HUES6 (cell line): ENCODE measurements around the gene FOLR1.
A peak's percentile ranks its signal among the peaks of the same experiment; 100 is the strongest.

Experiments used
- H3K27ac ChIP-seq: 2 replicates; pipeline ENCODE4 v1.7.0; 2013; ENCODE audit warnings: low read depth, mild to moderate bottlenecking, low read length, inconsistent platforms
- H3K27me3 ChIP-seq: 2 replicates; pipeline ENCODE4 v1.6.1; 2013; ENCODE audit warnings: low read length; ENCODE audit not compliant: control insufficient read depth, insufficient read depth
- H3K36me3 ChIP-seq: 2 replicates; pipeline ENCODE4 v1.6.1; 2013; ENCODE audit warnings: low read length; ENCODE audit not compliant: control insufficient read depth, insufficient read depth
- H3K4me1 ChIP-seq: 2 replicates; pipeline ENCODE4 v1.6.1; 2013; ENCODE audit warnings: low read length; ENCODE audit not compliant: control insufficient read depth, insufficient read depth
- H3K4me3 ChIP-seq: 2 replicates; pipeline ENCODE4 v1.5.1; 2013; ENCODE audit warnings: low read depth, low read length
- H3K9ac ChIP-seq: one replicate; pipeline ENCODE4 v1.6.1; 2013; ENCODE audit warnings: mild to moderate bottlenecking, low read length
- H3K9me3 ChIP-seq: 2 replicates; pipeline ENCODE4 v1.6.1; 2013; ENCODE audit warnings: low read depth, low read length; ENCODE audit not compliant: control insufficient read depth, insufficient read depth

FOLR1 gene

DNA sequence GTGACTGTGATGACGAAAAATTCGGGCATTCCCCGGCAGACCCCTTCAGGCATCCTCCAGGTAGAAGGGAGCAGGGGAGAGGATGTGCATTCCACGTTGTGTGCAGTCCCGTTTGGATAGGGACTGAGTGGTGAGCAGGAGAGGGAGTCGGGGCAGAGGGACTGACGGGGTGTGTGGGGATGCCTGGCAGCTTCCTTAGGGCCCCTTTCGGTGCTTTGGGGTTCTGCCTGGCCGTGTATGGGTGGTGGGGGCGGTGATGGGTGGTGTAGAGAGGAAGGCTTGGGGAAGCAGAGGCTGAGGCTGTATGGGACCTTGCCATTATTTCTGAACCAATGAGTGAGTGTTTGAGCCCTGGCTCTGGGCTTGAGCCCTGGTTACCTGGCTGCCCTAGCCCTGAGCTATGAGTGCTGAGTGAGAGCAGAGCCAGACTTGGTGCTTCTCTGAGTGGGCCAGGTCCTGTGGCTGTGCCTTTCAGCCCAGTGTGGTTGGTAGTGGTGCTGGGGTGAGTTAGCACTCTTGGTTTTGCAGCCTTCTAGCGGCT is 33.5 kb downstream of the FOLR1 start:
- Histone ChIP-seq H3K27me3 (no peaks in the 10 kb centered on the region), H3K27ac (no peak overlapping the region; the same call in 1 of the 2 replicates), H3K36me3 (peaks cover 38% of the 10 kb centered on the region), H3K9ac (peak overlapping the region; percentile 95), H3K9me3 (no peaks in the 10 kb centered on the region), H3K4me1 (peaks cover 24% of the 10 kb centered on the region), H3K4me3 (peak overlapping the region; percentile 80)

DNA sequence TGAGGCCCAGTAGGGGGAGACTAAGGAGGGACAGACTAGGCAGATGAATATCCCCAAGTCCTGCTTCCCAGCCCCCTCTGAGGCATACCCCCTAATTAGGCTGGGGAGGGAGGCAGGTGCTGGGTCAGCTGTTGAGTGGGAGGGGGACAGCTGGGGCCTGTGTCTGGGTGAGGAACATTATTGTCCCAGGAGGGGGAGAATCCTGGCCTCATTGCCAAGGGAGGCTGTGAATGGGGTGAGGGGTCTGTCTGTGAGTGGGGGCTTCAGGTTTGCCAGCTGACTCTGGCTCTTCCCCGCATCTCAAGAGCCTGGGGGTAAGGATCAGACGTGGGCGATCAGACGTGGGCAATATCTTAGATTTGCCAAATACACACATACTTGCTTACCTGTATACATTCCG is 34.8 kb downstream of the FOLR1 start:
- Histone ChIP-seq H3K36me3 (peaks cover 50% of the 10 kb centered on the region), H3K9me3 (no peaks in the 10 kb centered on the region), H3K27ac (no peak overlapping the region), H3K4me1 (peaks cover 16% of the 10 kb centered on the region), H3K4me3 (no peak overlapping the region), H3K27me3 (no peaks in the 10 kb centered on the region), H3K9ac (no peak overlapping the region)

DNA sequence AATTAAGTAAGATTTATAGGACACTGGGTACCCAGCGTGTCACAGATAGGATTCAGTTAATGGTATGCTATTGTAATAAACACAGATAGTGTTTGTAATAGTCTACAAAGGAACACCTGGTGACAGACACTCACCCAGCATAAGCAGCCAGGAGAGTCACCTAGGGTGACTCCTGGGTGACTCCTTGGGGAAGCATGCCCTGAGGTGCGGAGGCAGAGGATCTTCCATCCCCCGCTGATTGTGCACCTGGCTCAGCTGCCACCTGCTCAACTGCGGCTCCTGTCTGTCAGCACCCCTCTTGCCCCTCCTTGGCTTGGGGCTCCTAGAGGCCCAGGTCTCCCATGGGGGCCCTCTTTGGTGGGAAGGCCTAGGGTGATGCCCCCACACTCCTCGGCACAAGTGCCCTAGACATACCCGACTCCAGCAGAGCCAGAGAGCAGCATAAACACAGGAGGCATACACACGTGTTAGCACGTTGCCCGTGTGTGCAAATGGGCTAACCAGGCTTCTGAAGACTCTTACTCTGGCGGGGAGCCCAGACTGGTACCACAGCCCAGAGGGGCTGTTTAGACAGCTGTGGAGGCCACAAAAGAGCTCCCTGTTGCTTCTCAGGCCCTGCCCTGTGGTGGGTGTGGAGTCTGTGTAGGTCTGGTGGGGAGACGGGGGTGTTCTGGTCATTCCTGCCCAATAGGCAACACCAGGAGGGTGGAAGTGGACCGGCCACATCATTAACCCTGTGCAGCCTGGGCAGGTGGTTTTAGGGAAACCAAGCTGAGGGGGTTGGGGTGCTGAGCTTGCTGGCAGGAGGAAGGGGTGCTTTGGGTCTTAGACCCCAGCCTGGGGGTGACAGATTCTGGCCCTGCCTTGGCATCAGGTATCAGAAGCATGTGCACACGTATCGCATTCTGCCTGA is 35.6 kb downstream of the FOLR1 start:
- Histone ChIP-seq H3K27ac (no peak overlapping the region), H3K9ac (no peak overlapping the region), H3K4me3 (no peak overlapping the region), H3K36me3 (peaks cover 59% of the 10 kb centered on the region), H3K9me3 (no peaks in the 10 kb centered on the region), H3K4me1 (peaks cover 8% of the 10 kb centered on the region), H3K27me3 (no peaks in the 10 kb centered on the region)

DNA sequence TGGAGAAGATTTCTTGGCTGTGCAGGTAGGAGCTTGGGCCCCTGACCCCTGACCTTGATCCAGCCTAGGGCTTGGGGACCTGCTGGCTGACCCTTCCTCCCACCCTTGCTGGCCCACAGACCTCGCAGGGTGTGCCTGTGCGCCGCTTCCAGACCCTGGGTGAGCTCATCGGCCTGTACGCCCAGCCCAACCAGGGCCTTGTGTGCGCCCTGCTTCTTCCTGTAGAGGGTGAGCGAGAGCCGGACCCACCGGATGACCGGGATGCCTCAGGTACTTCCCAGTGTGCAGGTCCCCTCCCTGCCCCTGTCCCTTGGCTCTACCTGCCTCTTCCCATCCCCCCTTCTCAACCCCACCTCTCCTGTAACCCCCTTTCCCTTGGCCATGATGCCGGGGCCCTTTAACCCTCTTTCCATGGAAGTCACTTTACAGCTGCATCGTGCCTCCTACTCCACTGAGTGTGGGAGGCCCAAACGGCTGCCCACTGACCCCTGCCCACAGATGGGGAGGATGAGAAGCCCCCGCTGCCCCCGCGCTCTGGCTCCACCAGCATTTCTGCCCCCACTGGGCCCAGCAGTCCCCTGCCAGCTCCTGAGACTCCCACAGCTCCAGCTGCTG is 36.4 kb downstream of the FOLR1 start:
- Histone ChIP-seq H3K36me3 (peaks cover 66% of the 10 kb centered on the region), H3K27ac (no peak overlapping the region), H3K27me3 (no peaks in the 10 kb centered on the region), H3K9me3 (no peaks in the 10 kb centered on the region), H3K4me3 (no peak overlapping the region), H3K4me1 (peaks cover 4% of the 10 kb centered on the region), H3K9ac (no peak overlapping the region)

DNA sequence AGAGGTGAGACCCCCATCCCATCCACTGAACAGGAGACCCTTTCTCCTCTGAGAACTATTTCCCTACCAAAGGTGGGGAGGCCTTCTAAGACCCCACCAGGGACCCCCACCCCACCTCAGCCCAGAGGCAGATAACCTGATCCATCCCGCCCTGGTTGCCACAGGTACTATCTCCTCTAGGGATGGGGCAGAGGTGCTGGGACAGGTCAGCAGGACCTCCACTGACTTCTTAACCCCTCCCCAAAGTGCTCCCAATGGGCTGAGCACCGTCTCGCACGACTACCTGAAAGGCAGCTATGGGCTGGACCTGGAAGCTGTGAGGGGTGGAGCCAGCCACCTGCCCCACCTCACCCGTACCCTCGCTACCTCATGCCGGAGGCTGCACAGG is 36.9 kb downstream of the FOLR1 start:
- Histone ChIP-seq H3K36me3 (peaks cover 71% of the 10 kb centered on the region), H3K9ac (no peak overlapping the region), H3K4me1 (peaks cover 4% of the 10 kb centered on the region), H3K9me3 (no peaks in the 10 kb centered on the region), H3K27me3 (no peaks in the 10 kb centered on the region), H3K27ac (no peak overlapping the region), H3K4me3 (no peak overlapping the region)

DNA sequence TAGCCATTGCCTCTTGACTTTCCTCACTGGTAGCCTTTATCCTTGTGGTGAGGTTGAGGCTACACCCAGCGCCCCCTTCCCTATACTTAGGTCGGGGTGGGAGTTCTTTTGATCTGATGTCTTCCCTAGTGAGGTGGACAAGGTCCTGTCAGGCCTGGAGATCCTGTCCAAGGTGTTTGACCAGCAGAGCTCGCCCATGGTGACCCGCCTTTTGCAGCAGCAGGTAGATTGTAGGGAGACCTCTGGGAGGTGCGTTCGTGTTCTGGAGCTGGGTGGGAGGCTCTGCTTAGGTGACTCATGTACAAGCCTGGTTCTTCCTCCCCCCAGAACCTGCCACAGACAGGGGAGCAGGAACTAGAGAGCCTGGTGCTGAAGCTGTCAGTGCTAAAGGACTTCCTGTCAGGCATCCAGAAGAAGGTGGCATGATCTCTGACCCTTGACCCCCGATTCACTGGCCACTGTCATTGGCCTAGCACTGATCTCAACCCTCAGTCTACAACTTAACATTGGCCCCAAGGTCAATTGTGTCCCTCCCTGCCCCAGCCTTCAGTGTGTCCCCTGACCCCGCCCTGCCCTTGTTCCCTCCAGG is 37.5 kb downstream of the FOLR1 start:
- Histone ChIP-seq H3K4me3 (no peak overlapping the region), H3K4me1 (peaks cover 4% of the 10 kb centered on the region), H3K9me3 (no peaks in the 10 kb centered on the region), H3K9ac (no peak overlapping the region), H3K36me3 (peaks cover 77% of the 10 kb centered on the region), H3K27ac (no peak overlapping the region), H3K27me3 (no peaks in the 10 kb centered on the region)

DNA sequence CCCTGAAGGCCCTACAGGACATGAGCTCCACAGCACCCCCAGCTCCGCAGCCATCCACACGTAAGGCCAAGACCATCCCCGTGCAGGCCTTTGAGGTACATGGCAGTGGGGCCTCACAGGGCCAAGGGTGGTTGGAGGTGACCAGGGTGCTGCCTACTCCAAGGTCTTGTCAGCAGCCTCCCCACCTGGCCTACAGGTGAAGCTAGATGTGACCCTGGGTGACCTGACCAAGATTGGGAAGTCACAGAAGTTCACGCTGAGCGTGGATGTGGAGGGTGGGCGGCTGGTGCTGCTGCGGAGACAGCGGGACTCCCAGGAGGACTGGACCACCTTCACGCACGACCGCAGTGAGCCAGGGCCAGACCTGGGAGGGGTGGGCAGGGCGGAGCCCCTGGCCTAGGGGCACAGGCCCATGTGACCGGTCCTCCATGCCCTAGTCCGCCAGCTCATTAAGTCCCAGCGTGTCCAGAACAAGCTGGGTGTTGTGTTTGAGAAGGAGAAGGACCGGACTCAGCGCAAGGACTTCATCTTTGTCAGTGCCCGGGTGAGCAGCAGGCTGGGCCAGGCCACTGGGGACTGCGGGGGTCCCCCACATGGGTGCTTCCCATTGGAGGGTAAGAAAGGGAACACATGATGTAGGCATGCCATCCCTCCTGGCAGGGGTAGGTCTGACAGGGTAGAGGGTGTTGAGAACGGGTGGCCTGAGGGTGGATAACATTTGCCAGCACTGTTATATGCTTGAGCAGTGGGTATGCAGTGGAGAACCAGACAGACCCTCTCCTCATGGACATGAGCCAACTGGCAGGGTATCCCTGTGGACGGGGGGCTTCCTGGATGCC is 38.2 kb downstream of the FOLR1 start:
- Histone ChIP-seq H3K36me3 (peaks cover 85% of the 10 kb centered on the region), H3K4me1 (peaks cover 4% of the 10 kb centered on the region), H3K9me3 (no peaks in the 10 kb centered on the region), H3K9ac (no peak overlapping the region), H3K4me3 (no peak overlapping the region), H3K27me3 (no peaks in the 10 kb centered on the region), H3K27ac (no peak overlapping the region)

DNA sequence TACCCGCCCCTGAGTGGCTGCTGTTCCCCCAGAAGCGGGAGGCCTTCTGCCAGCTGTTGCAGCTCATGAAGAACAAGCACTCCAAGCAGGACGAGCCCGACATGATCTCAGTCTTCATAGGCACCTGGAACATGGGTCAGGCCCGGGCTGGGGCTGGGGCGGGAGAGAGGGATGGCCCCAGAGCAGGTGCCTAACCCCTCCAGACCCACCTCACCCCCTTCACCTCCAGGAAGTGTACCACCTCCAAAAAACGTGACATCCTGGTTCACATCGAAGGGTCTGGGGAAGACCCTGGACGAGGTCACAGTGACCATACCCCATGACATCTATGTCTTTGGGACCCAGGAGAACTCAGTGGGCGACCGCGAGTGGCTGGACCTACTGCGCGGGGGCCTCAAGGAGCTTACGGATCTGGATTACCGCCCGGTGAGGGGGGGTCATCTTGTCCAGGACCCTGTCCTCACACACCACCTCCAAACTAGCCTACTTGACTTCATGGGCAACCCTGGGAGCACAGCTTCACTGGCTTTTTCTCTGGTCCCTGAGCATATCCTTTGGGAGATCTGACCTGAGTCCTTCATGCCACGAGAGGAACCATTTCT is 38.9 kb downstream of the FOLR1 start:
- Histone ChIP-seq H3K9ac (no peak overlapping the region), H3K27ac (no peak overlapping the region), H3K9me3 (no peaks in the 10 kb centered on the region), H3K4me3 (no peak overlapping the region), H3K36me3 (peaks cover 91% of the 10 kb centered on the region), H3K4me1 (peaks cover under 1% of the 10 kb centered on the region; the same call in 1 of the 2 replicates), H3K27me3 (no peaks in the 10 kb centered on the region)

DNA sequence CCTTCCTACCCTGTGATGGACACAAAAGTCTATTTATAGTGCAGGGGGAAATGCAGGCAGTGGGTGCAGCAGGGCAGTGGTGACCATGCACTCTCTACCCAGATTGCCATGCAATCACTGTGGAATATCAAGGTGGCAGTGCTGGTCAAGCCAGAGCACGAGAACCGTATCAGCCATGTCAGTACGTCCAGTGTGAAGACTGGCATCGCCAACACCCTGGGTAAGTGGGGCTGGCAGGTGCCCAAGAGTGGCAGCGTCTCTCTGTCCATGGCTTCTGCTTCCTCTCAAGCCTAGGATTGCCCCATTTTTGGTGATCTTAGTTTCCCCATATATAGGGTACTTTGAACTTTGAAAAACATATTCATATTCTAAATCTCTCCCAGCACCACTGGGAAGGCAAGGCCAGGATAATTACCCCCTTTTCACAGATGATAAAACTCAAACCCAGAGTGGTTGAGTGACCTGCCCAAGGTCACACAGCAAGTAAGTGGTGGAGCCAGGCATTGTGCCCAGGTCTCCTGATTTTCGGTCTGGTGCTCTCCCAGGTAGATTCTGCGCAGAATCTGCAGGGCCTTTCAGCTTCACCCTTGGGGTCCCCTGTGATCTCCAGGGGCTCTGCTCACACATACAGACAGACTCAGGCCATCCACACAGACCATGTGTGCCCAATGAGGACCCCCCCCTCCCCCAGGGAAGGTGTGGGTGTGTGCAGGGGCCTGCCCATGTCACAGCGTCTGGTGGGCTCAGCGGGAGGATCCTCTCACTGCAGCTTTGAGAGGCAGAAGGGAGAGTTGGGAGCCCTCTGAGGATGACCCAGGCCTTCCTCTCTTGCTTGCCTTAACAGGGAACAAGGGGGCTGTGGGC is 39.7 kb downstream of the FOLR1 start:
- no peak overlapping the region for H3K4me3 ChIP-seq
- H3K36me3 ChIP-seq = peaks cover 98% of the 10 kb centered on the region
- no peaks in the 10 kb centered on the region for H3K9me3 ChIP-seq
- H3K9ac ChIP-seq = no peak overlapping the region
- no peaks in the 10 kb centered on the region for H3K27me3 ChIP-seq
- no peaks in the 10 kb centered on the region for H3K4me1 ChIP-seq
- H3K27ac ChIP-seq = no peak overlapping the region
